Loucy (cell line): ENCODE data around the gene CHST11.

ENCODE experiments used
- H2AFZ ChIP-seq: fragments of 200-600 bp; sonication (generic); 2 replicates; pipeline ENCODE4 v1.6.0; 2016; ENCODE audit warnings: antibody characterized with exemption, mild to moderate bottlenecking, low read length, moderate library complexity
- H3F3A ChIP-seq: fragments of 200-600 bp; 2 replicates; pipeline ENCODE4 v1.6.0; 2016; ENCODE audit warnings: antibody characterized with exemption, low read depth, mild to moderate bottlenecking
- H3K27me3 ChIP-seq: fragments of 200-600 bp; sonication (generic); 2 replicates; pipeline ENCODE4 v1.6.1; 2014; ENCODE audit warnings: low read length, mild to moderate bottlenecking; ENCODE audit not compliant: insufficient read depth, poor library complexity, severe bottlenecking
- H3K36me3 ChIP-seq: fragments of 200-600 bp; sonication (generic); 2 replicates; pipeline ENCODE4 v1.6.1; 2016; ENCODE audit warnings: low read length; ENCODE audit not compliant: insufficient read depth
- H3K4me1 ChIP-seq: fragments of 200-600 bp; sonication (generic); 2 replicates; pipeline ENCODE4 v1.5.1; 2014; ENCODE audit warnings: low read length, mild to moderate bottlenecking; ENCODE audit not compliant: insufficient read depth, poor library complexity, severe bottlenecking
- H3K4me2 ChIP-seq: fragments of 200-600 bp; sonication (generic); 2 replicates; pipeline ENCODE4 v1.6.0; 2014; ENCODE audit warnings: antibody characterized with exemption, low read length, low read depth, mild to moderate bottlenecking; ENCODE audit not compliant: poor library complexity, severe bottlenecking
- H3K4me3 ChIP-seq: fragments of 200-600 bp; sonication (generic); 2 replicates; pipeline ENCODE4 v1.5.1; 2014; ENCODE audit warnings: low read length, mild to moderate bottlenecking, mixed read lengths; ENCODE audit not compliant: poor library complexity, severe bottlenecking
- H3K79me2 ChIP-seq: fragments of 200-600 bp; sonication (generic); 2 replicates; pipeline ENCODE4 v1.6.1; 2014; ENCODE audit warnings: low read length; ENCODE audit not compliant: insufficient read depth
- H3K9ac ChIP-seq: fragments of 200-600 bp; sonication (generic); 2 replicates; pipeline ENCODE4 v1.6.0; 2014; ENCODE audit warnings: mild to moderate bottlenecking, low read depth, low read length, moderate library complexity; ENCODE audit not compliant: poor library complexity, severe bottlenecking
- H3K9me2 ChIP-seq: fragments of 200-600 bp; sonication (generic); replicated peaks from 2 replicates; pipeline ENCODE4 v1.6.1; 2016; ENCODE audit warnings: low read depth, low read length, mixed read lengths
- H3K9me3 ChIP-seq: fragments of 200-600 bp; sonication (generic); 2 replicates; pipeline ENCODE4 v1.6.1; 2014; ENCODE audit warnings: mild to moderate bottlenecking, antibody characterized with exemption, low read length, low read depth; ENCODE audit not compliant: insufficient read depth
- H4K20me1 ChIP-seq: fragments of 200-600 bp; sonication (generic); 2 replicates; pipeline ENCODE4 v1.6.0; 2014; ENCODE audit warnings: antibody characterized with exemption, low read length, mild to moderate bottlenecking; ENCODE audit not compliant: insufficient read depth, poor library complexity, severe bottlenecking
- EZH2phosphoT487 ChIP-seq: fragments of 200-600 bp; IDR thresholded peaks from 2 replicates; pipeline ENCODE4 v1.6.1; 2018; ENCODE audit warnings: antibody characterized with exemption, mild to moderate bottlenecking, moderate library complexity, borderline replicate concordance
- TF ChIP-seq, protein P1 (sequence below): fragments of 200-600 bp; sonication (generic); conservative IDR thresholded peaks from 2 replicates; pipeline ENCODE4 v1.5.1; 2014; ENCODE audit warnings: mild to moderate bottlenecking, antibody characterized with exemption, low read length

Gene CHST11

DNA sequence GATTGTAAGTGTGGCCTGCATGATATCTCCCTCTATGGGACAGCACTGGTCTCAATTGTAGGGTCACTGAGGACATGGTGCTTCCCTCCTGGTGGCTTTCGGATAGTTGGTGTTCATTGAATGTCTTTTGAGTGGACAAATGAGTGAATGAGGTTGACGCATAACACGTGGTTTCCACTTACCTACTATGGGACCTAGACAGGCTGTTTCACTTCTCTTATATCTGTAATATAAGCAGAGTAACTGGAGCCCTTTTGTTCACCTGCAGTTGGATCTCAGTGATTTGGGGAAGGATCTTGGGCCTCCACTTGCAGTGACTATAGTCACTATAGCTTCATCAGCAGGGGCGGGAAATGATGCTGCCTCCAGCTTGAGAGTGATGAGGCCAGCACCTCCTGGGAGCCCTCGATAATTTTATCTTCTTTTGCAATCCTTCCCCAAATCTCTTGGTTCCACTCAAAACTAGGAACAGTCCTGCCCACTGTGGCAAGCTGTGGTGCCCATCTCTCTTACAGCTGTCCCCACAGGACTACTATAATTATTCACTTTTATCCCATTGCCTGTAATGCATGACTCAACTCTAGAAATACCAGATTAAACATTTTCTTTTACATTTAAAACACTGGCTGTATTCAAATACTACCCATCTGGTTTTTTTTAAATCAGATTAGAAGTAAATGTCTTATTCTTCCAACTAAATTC is 242.9 kb downstream of the CHST11 start:
- H3K9me3 ChIP-seq: no peaks in the 10 kb centered on the region
- no peaks in the 10 kb centered on the region for H3K9me2 ChIP-seq
- no peaks in the 10 kb centered on the region for H3K27me3 ChIP-seq
- no peak overlapping the region for H2AFZ ChIP-seq
- TF ChIP-seq EZH2phosphoT487: no peak
- TF ChIP-seq, protein P1, sequence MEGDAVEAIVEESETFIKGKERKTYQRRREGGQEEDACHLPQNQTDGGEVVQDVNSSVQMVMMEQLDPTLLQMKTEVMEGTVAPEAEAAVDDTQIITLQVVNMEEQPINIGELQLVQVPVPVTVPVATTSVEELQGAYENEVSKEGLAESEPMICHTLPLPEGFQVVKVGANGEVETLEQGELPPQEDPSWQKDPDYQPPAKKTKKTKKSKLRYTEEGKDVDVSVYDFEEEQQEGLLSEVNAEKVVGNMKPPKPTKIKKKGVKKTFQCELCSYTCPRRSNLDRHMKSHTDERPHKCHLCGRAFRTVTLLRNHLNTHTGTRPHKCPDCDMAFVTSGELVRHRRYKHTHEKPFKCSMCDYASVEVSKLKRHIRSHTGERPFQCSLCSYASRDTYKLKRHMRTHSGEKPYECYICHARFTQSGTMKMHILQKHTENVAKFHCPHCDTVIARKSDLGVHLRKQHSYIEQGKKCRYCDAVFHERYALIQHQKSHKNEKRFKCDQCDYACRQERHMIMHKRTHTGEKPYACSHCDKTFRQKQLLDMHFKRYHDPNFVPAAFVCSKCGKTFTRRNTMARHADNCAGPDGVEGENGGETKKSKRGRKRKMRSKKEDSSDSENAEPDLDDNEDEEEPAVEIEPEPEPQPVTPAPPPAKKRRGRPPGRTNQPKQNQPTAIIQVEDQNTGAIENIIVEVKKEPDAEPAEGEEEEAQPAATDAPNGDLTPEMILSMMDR: no peak
- peaks cover 95% of the 10 kb centered on the region for H4K20me1 ChIP-seq
- H3K4me2 ChIP-seq: no peak overlapping the region
- H3K4me1 ChIP-seq: peaks cover 19% of the 10 kb centered on the region
- H3K4me3 ChIP-seq: no peak overlapping the region
- no peak overlapping the region for H3K9ac ChIP-seq
- H3F3A ChIP-seq: no peaks in the 10 kb centered on the region; the same call in 1 of the 2 replicates
- H3K79me2 ChIP-seq: peaks cover 100% of the 10 kb centered on the region
- peaks cover 57% of the 10 kb centered on the region; the same call in 1 of the 2 replicates for H3K36me3 ChIP-seq

DNA sequence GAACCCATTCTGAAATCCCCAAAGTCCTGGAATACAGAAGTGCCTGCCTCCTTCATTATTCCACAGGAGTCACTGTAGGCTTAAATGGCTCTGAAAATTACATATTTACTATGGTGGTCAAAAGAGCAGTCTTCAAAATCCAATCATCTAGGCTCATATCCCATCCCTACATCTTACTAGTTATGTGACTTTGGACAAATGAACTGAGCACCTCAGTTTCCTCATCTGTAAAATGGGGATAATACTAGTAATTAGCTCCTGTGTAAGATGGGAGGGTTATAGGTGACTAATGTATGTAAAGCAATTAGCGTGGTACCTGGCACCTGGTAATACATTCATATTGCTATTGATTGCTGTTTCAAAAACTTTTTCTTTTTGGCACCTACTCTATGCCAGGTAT is 243.6 kb downstream of the CHST11 start:
- H3K4me1 ChIP-seq: peaks cover 12% of the 10 kb centered on the region
- no peak overlapping the region for H3K9ac ChIP-seq
- H3K79me2 ChIP-seq: peaks cover 100% of the 10 kb centered on the region
- H4K20me1 ChIP-seq: peaks cover 95% of the 10 kb centered on the region
- H2AFZ ChIP-seq: no peak overlapping the region
- no peak overlapping the region for H3K4me3 ChIP-seq
- TF ChIP-seq EZH2phosphoT487: no peak
- TF ChIP-seq, protein P1: no peak
- H3F3A ChIP-seq: no peaks in the 10 kb centered on the region; the same call in 1 of the 2 replicates
- peaks cover 62% of the 10 kb centered on the region; the same call in 1 of the 2 replicates for H3K36me3 ChIP-seq
- H3K9me3 ChIP-seq: no peaks in the 10 kb centered on the region
- no peaks in the 10 kb centered on the region for H3K27me3 ChIP-seq
- H3K4me2 ChIP-seq: no peak overlapping the region
- no peaks in the 10 kb centered on the region for H3K9me2 ChIP-seq

DNA sequence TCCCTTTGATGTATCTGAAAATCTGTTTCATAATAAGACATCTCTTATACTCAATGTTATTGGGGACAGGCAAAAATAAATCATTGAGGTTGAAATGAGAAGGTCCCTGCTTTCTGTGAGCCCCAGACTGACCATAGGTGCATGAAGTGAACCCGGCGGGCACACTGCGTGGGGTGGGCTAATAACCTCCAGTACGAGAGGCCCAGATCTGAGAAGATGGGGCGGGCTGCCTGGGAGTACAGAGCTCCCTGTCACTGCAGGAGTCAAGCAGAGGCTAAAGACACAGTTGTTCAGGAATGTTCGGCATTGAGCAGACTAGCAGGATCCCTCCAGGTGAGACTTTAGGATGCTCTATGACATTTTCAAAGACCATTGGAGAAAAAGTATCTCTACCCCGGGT is 244.6 kb downstream of the CHST11 start:
- no peaks in the 10 kb centered on the region for H3K9me3 ChIP-seq
- peaks cover 97% of the 10 kb centered on the region for H3K79me2 ChIP-seq
- no peaks in the 10 kb centered on the region for H3F3A ChIP-seq
- no peak overlapping the region for H2AFZ ChIP-seq
- H3K9me2 ChIP-seq: no peaks in the 10 kb centered on the region
- H4K20me1 ChIP-seq: peaks cover 87% of the 10 kb centered on the region
- no peak overlapping the region for H3K4me2 ChIP-seq
- H3K27me3 ChIP-seq: no peaks in the 10 kb centered on the region
- H3K9ac ChIP-seq: no peak overlapping the region
- H3K4me3 ChIP-seq: no peak overlapping the region
- TF ChIP-seq, protein P1: no peak
- no peak for TF ChIP-seq EZH2phosphoT487
- H3K36me3 ChIP-seq: peaks cover 63% of the 10 kb centered on the region; the same call in 1 of the 2 replicates
- H3K4me1 ChIP-seq: peaks cover 5% of the 10 kb centered on the region
